HG03025 (cell line): ENCODE results near the gene TRPM5.
A peak's percentile ranks its signal among the peaks of the same experiment; 100 is the strongest.

Source experiments
- ATAC-seq: cut with Tn5 transposase; IDR thresholded peaks from one replicate; pipeline ENCODE4 v1.9.1; 2021; ENCODE audit warnings: mild to moderate bottlenecking, moderate library complexity; ENCODE audit not compliant: unreplicated experiment, low FRiP score

Gene TRPM5

GRCh38 chr11:2409611-2410468 lies 34.5 kb downstream of the TRPM5 start:
- no peak for ATAC-seq

DNA sequence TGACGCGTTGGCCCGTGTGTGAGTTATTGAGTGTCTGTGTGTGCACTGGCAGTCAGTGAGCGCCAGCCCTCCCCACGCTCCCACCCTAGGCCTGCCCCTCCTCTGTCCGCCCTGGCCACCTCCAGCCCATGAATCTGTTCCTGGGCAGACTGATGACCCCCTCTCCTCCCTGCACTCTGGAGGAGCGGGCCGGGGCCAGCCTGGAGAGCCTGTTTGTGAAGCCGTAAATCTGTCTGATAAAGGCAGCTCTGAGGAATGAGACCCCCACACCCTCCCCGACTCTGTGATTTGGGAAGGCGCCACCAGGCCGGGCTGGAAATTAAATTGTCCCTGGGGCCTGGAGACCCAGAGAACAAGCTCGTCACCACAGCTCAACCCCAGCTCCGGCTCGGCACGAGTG lies 35.2 kb downstream of the TRPM5 start:
- no peak for ATAC-seq

GRCh38 chr11:2408671-2409070 lies 35.6 kb downstream of the TRPM5 start:
- ATAC-seq: no peak

DNA sequence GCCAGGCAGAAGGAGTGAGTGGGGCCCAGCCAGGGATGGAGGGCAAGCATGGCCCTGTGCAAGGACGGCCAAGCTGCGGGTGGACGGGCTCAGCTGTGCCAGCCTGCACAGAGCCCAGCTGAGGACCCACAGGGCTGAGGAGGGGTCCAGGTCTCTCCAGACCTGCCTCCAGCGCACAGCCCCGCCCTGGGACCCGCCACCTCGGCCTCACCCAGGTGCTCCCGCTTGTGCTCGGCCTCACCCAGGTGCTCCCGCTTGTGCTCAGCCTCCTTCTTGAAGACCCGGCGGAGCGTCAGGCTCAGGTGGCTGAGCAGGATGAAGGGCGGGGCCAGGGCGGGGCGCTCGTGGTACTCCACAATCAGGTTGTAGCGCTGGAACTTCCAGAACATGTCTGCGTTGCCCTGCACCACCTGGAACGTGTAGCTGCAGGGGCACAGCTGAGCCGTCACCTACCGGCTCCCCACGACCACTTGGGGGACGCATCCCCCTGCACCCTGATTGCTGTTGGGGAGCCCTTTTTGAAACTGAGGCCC lies 37.4 kb downstream of the TRPM5 start:
- ATAC-seq: no peak

DNA sequence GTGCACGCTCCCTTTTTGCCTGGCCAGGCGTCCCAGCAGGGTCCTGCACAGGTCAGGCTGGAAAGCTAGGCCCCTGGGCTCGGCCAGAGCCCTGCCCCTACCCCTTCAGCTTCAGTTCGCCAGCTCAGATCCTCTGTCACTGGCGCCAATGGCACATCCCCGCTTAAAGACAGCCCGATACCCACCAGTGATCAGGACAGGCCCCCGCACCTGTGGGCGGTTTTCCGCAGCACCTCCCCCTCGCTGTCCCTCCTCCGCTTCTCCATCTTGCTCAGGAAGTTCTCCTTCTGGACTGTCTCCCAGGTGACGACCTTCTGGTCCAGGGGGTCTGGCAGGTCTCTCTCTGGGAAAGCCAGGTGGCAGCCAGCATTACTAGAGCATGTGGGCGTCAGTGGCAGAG lies 37.9 kb downstream of the TRPM5 start:
- no peak for ATAC-seq

- ATAC-seq: no peak
Observed at GRCh38 chr11:2404735-2405196, 39.5 kb downstream of the TRPM5 start.

DNA sequence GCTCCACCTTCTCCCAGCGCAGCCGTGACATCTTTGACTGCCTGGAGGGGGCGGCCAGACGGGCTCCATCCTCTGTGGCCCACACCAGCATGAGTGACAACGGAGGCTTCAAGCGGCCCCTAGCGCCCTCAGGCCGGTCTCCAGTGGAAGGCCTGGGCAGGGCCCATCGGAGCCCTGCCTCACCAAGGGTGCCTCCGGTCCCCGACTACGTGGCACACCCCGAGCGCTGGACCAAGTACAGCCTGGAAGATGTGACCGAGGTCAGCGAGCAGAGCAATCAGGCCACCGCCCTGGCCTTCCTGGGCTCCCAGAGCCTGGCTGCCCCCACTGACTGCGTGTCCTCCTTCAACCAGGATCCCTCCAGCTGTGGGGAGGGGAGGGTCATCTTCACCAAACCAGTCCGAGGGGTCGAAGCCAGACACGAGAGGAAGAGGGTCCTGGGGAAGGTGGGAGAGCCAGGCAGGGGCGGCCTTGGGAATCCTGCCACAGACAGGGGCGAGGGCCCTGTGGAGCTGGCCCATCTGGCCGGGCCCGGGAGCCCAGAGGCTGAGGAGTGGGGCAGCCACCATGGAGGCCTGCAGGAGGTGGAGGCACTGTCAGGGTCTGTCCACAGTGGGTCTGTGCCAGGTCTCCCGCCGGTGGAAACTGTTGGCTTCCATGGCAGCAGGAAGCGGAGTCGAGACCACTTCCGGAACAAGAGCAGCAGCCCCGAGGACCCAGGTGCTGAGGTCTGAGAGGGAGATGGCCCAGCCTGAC lies 41.2 kb downstream of the TRPM5 start:
- no peak for ATAC-seq

GRCh38 chr11:2402106-2402505 lies 42.2 kb downstream of the TRPM5 start:
- ATAC-seq: no peak

GRCh38 chr11:2401436-2401984 lies 42.8 kb downstream of the TRPM5 start:
- no peak for ATAC-seq

DNA sequence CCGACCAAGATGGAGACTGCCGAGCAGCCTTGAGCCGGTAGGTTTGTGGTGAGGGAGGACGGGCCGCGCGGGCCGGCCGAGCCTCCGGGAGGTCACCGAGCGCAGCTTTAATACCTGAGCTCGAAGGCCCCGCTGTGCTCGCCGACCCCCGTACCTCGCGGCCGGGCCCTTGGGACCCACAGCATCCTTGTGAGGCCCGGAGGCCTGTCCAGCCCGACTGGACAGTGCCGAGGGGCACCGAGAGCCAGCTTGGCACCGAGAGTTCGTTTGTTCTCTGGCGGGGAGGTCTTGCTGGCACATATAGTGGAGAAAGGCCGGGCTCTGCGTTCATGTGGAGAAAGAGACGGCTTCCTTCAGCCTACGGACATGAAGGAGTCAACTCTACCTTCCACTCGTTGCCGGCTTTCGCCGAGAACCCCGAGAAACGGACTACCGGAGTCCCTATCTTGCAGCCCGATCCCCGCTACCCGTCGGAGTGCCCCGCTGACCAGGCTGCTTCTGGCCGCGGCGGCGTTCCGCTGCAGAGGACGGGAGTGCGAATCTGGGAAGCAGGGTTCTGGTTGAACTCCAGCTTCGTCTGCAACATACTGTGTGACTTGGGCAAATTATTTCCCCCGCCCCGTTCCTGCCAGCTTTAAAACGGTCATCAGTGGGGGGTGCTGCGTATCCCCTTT lies 43.4 kb downstream of the TRPM5 start:
- ATAC-seq: no peak

DNA sequence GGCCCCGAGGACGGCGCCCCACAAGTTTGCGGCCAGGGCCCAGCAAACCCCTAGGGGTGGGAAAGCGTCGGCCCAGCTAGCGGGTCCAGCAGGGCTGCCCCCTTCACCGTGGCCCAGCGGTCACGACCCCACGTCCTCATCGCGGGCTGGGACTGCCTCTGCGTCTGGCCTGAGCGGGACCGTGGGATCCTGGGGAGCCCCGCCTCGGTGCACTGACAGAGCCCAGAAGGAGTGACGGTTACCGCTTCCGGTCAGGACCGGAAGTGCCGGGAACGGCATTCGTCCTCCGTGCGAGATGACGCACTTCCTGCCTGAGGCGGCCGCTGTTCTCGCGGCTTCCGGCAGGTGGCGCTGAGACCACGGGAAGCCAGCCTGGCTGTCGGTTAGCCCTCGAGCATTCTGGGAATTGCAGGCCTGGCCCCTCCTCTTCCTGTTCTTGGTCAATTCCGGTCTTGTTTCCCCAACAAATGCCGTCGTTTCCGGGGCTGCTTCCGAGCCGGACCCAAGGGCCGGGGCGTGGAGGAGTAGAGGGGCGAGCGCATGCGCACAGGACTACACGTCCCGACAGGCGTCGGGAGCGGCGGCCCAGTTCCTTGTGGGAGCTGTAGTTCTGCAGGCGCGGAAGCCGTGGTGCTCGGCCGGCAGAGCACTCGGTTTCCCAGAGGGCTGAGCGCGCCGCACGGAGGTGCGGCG lies 44.1 kb downstream of the TRPM5 start, which contains the start of gene TSSC4:
TSS of gene TSSC4 (plus strand) at position 682 of the 693 bp plus-strand sequence. CDS start 1,884 bp downstream, outside the sequence.
- peak; percentile 74 for ATAC-seq

- ATAC-seq: peak; percentile 4
Observed at GRCh38 chr11:2399488-2400068, 44.7 kb downstream of the TRPM5 start.

GRCh38 chr11:2398664-2399355 lies 45.5 kb downstream of the TRPM5 start:
- ATAC-seq: no peak

- ATAC-seq: no peak
Observed at GRCh38 chr11:2397005-2397404, 47.3 kb downstream of the TRPM5 start.

DNA sequence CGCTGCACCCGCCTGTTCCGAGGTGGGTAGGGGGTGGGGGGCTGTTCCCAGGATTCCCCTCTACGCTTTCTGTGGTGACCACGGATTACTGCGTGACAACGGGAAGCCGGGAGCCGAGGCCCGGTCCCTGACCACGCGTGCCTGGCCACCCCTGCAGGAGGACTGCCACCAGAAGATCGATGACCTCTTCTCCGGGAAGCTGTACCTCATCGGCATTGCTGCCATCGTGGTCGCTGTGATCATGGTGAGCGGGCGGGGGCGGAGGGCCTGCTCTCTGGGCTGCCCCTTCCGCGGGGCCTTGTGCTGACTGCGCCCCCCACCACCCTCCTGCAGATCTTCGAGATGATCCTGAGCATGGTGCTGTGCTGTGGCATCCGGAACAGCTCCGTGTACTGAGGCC lies 47.8 kb downstream of the TRPM5 start:
- no peak for ATAC-seq

DNA sequence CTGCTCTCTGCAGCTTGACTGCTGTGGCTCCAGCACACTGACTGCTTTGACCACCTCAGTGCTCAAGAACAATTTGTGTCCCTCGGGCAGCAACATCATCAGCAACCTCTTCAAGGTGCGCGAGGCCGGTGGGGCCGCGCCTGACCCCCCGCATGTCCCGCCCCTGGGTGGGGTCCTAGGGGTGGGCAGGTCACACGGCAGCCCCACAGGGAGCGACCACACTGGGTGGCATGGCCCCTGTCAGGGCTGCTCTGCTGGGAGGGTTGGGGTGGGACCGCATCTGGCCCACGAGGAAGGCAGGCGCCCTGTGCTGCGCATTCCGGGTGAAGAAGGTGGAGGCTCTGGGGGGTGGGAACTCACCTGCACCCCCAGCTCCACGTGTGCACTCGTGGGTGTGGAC lies 48.5 kb downstream of the TRPM5 start:
- no peak for ATAC-seq

GRCh38 chr11:2395211-2395730 lies 49.0 kb downstream of the TRPM5 start:
- no peak for ATAC-seq

- no peak for ATAC-seq
Observed at GRCh38 chr11:2394818-2395105, 49.6 kb downstream of the TRPM5 start.
